Right atrium auricular region (tissue), 2 donors: ENCODE results near the gene ART1. TPM values are rescaled to one million over a fixed set of nuclear protein-coding genes. Genes with fewer than 3 reads are reported as not detected.

Experiments
- DNase-seq: peaks from one replicate; pipeline ENCODE4 v3.0.0-alpha.2; 2019; ENCODE audit warnings: low spot score
- H3K27ac ChIP-seq, 2 donors: fragments of 200-600 bp; sonication (generic); 1 replicate in 1 of 2; 2 replicates in 1 of 2; pipeline ENCODE4 v1.5.1; 2016 to 2019
- H3K27me3 ChIP-seq, 2 donors: fragments of 200-600 bp; sonication (generic); one replicate each; pipeline versions ENCODE4 v1.5.1 to v1.6.0; 2017 to 2019
- H3K36me3 ChIP-seq: fragments of 200-600 bp; sonication (generic); one replicate; pipeline ENCODE4 v1.5.1; 2016
- H3K4me1 ChIP-seq, 2 donors: fragments of 200-600 bp; sonication (generic); one replicate each; pipeline versions ENCODE4 v1.5.1 to v1.6.0; 2017 to 2019
- H3K4me3 ChIP-seq, 2 donors: fragments of 200-600 bp; sonication (generic); 1 replicate in 1 of 2; 2 replicates in 1 of 2; pipeline ENCODE4 v1.5.1; 2017 to 2019; ENCODE audit warnings: mild to moderate bottlenecking in 1 of 2, moderate library complexity in 1 of 2
- H3K9me3 ChIP-seq, 2 donors: fragments of 200-600 bp; sonication (generic); one replicate each; pipeline ENCODE4 v1.5.1; 2019
- total RNA-seq, 2 donors: library from RNA; depleted of rRNA; stranded (reverse); fragments of >200 nt; gene quantifications; one replicate each; pipeline ENCODE4 v1.1.0, GENCODE V29; 2016
- TF ChIP-seq, protein P1 (sequence below), 2 donors: fragments of 200-600 bp; sonication (generic); IDR thresholded peaks; one replicate each; pipeline ENCODE4 v1.5.1; 2019; ENCODE audit warnings: antibody characterized with exemption in 2 of 2

The ART1 gene
- total RNA-seq, 2 donors from 2014 or later = not detected

DNA sequence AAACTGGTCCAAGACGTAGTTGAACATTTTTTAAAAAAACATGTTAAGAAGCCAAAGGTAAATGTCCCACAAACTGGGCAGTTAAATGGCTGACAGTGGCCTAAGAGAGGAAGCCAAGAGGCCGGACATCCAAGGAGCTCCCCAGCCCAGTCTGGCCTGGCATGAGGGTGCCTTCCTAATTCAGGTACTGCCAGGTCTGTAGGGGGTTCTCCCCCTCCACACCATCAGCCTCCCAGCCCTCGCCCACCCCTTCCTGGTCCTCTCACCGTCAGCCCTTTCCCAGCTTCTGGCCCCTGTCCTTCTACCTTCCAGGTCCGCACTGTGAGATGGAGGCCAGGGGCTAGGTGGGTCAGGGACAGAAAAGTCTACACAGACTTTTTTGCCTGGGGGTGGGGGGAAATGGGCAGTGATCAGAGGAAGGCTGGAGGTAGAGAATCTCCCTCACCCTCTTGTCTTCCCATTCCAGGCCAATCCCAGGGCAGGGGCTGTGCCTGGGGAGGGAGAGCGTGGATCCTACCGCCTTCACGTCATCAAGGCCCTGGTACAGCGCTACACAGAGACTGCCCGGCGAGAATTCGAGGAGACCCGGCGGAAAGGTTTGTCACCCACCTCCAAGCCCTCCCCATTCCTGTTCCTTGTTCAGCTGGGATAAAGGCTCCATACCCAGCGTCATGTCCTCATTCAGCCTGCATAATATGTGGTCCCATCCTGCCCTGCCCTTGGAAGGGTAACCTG, 9.1 kb upstream of the ART1 start:
- no peaks in the 10 kb centered on the region for H3K27me3 ChIP-seq
- no peak for DNase-seq
- no peaks in the 10 kb centered on the region for H3K9me3 ChIP-seq
- H3K4me1 ChIP-seq = no peaks in the 10 kb centered on the region
- TF ChIP-seq, protein P1, sequence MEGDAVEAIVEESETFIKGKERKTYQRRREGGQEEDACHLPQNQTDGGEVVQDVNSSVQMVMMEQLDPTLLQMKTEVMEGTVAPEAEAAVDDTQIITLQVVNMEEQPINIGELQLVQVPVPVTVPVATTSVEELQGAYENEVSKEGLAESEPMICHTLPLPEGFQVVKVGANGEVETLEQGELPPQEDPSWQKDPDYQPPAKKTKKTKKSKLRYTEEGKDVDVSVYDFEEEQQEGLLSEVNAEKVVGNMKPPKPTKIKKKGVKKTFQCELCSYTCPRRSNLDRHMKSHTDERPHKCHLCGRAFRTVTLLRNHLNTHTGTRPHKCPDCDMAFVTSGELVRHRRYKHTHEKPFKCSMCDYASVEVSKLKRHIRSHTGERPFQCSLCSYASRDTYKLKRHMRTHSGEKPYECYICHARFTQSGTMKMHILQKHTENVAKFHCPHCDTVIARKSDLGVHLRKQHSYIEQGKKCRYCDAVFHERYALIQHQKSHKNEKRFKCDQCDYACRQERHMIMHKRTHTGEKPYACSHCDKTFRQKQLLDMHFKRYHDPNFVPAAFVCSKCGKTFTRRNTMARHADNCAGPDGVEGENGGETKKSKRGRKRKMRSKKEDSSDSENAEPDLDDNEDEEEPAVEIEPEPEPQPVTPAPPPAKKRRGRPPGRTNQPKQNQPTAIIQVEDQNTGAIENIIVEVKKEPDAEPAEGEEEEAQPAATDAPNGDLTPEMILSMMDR (IDR thresholded peaks at IDR 0.05) = no peak
- no peak overlapping the region for H3K27ac ChIP-seq
- H3K4me3 ChIP-seq = no peak overlapping the region
- no peaks in the 10 kb centered on the region for H3K36me3 ChIP-seq

DNA sequence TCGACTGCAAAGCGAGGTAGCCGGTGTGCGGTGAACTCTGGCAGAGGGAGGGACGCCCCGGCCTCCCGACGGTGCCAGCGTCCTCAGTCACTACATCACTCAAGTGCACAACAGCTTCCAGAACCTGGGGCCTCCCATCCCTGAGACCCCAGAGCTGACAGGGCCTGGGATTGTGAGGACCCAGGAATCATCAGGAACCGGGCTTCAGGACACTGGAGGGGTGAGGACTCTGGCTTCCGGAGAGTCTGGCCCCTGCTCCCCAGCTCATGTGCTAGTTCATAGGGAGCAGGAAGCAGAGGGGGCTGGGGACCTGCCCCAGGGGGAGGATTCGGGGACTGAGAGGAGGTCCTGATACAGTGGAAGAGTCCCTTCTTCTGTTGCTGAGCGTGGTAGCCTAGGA, 7.7 kb upstream of the ART1 start:
- H3K36me3 ChIP-seq = no peaks in the 10 kb centered on the region
- H3K4me1 ChIP-seq = peaks cover 0 to 8% of the 10 kb centered on the region in 2 donors
- H3K9me3 ChIP-seq = no peaks in the 10 kb centered on the region
- H3K27ac ChIP-seq = no peak overlapping the region
- H3K27me3 ChIP-seq = no peaks in the 10 kb centered on the region
- no peak for DNase-seq
- H3K4me3 ChIP-seq = no peak overlapping the region
- TF ChIP-seq, protein P1 (IDR thresholded peaks at IDR 0.05) = no peak

DNA sequence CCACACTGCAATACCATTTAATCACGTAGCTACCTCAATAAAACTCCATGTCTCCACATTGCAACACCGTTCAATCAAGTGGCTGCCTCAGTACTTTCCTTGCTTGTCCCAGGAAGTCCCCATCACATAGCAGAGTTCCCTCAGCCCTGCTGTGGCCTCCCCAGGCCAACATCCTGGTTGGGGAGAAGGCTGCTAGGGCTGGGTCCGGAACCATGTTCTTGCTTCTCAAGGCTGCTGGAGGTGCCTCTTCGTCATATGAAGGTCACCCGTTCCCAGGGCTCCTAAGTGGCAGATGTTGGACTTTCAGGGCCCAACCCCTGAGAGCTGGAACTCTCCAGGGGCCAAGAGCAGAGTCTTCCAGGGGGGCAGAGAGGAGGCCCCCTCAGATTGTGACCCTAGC, 6.4 kb upstream of the ART1 start:
- Histone ChIP-seq H3K36me3 (no peaks in the 10 kb centered on the region), H3K27ac (no peak overlapping the region), H3K9me3 (no peaks in the 10 kb centered on the region), H3K4me1 (peaks cover 0 to 17% of the 10 kb centered on the region in 2 donors), H3K4me3 (no peak overlapping the region), H3K27me3 (no peaks in the 10 kb centered on the region)
- no peak for DNase-seq
- TF ChIP-seq, protein P1 (IDR thresholded peaks at IDR 0.05) = no peak

DNA sequence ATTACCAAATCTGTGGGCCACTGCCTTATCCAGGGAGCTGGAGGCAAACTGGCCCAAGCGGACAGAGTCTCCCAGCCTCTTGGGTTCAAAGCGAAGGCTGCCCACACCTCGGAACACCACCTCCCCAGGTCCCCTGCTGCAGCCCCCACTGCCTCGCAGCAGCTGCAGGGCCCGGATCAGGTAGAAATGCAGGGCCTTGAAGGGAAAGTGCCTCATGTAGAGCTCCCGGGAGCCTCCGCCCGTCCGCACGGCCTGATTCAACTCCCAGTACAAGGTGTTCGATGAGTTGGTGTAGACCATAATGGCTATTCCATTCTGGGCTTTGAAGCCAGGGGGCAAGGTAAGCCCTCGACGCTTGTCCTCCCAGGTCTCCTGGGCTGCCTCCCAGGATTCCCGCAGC, 5.1 kb upstream of the ART1 start:
- TF ChIP-seq, protein P1 (IDR thresholded peaks at IDR 0.05) = no peak
- Histone ChIP-seq H3K27ac (no peak overlapping the region), H3K9me3 (no peaks in the 10 kb centered on the region), H3K27me3 (no peaks in the 10 kb centered on the region), H3K4me3 (no peak overlapping the region), H3K4me1 (peaks cover 0 to 25% of the 10 kb centered on the region in 2 donors), H3K36me3 (no peaks in the 10 kb centered on the region)
- DNase-seq = no peak

DNA sequence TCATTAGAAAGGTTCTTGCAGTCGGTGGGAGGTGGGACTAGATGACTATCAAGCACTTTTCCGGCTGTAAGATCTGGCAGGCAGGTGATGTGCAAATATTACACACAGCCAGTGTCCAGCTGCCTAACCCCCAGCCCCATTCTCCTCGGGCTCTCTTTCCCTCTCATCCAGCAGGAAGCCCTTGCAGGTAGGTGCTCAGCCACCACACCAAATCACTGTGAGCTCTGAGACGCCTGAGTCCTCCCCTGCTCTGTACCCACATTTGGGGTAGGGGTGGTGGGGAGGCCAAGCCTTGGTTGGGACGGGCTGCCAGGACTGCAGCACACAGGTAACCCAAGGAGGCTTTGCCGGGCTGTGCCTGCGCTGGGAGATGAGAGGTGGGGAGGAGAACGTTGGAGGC, 3.7 kb upstream of the ART1 start:
- no peak overlapping the region for H3K27ac ChIP-seq

More for the DNA sequence above, 3.7 kb upstream of the ART1 start:
- no peak for DNase-seq
- Histone ChIP-seq H3K27me3 (no peaks in the 10 kb centered on the region), H3K4me1 (peaks cover 0 to 25% of the 10 kb centered on the region in 2 donors), H3K4me3 (no peak overlapping the region), H3K36me3 (no peaks in the 10 kb centered on the region), H3K9me3 (no peaks in the 10 kb centered on the region)
- TF ChIP-seq, protein P1 (IDR thresholded peaks at IDR 0.05) = no peak
